K562 (cell line): Measurements from ENCODE around the gene PTPMT1. TPM values are rescaled to one million over a fixed set of nuclear protein-coding genes. Genes with fewer than 3 reads are reported as not detected.

Experiments used
- ATAC-seq: fragments of 200-7000 bp; cut with Tn5 transposase; 3 replicates; pipeline ENCODE4 v1.9.1; 2020; ENCODE audit warnings: moderate library complexity
- BruUV-seq: library from RNA; stranded (reverse); fragments of 400-500 nt; replicated peaks from 2 replicates; lab custom pipeline; 2021; lab: Mats Ljungman, UMichigan
- CTCF ChIA-PET: fragments of 300-600 bp; formaldehyde crosslinking; extraction: SDS; loops from one replicate; lab custom pipeline; 2021; ENCODE audit warnings: low intra/inter-chr PET ratio; lab: Yijun Ruan, JAX
- POLR2A ChIA-PET: fragments of 300-600, 350-650 bp; sonication (Branson Sonifier 250); formaldehyde crosslinking; extraction: SDS; loops from one replicate; lab custom pipeline; 2021; ENCODE audit warnings: antibody characterized with exemption, inconsistent platforms; lab: Yijun Ruan, JAX
- DNase-seq, 4 experiments: peaks; one replicate each; pipeline versions ENCODE4 v3.0.0 to v3.0.0-alpha.2; 2011 to 2018; ENCODE audit warnings: low spot score in 3 of 4, mixed read lengths in 3 of 4; ENCODE audit errors: extremely low read depth in 1 of 4
- FAIRE-seq: peaks from 2 replicates; lab custom pipeline; 2011; peaks lifted over from hg19 to GRCh38; lab: Jason Lieb, UNC
- H2AFZ ChIP-seq: 2 replicates; pipeline ENCODE4 v1.6.0; 2011; ENCODE audit warnings: low read depth, low read length, control low read depth, inconsistent platforms
- H3K27ac ChIP-seq: fragments of 200-600 bp; 3 replicates; pipeline ENCODE4 v1.8.0; 2011; ENCODE audit warnings: low read depth, mild to moderate bottlenecking, control low read depth, inconsistent platforms, low read length, moderate library complexity, mixed read lengths; ENCODE audit errors: extremely low read depth
- H3K27me3 ChIP-seq, 2 experiments: fragments of 300-600 bp in 1 of 2; 2 replicates in 1 of 2; 3 replicates in 1 of 2; pipeline versions ENCODE4 v1.6.0 to v1.8.0; 2011; ENCODE audit warnings: inconsistent platforms in 2 of 2, low read length in 2 of 2, mild to moderate bottlenecking in 1 of 2, mixed read lengths in 1 of 2, moderate library complexity in 1 of 2; ENCODE audit not compliant: control insufficient read depth in 2 of 2, insufficient read depth in 2 of 2
- H3K36me3 ChIP-seq: fragments of 300-600 bp; 3 replicates; pipeline ENCODE4 v1.8.0; 2011; ENCODE audit warnings: mild to moderate bottlenecking, low read length, inconsistent platforms; ENCODE audit not compliant: control insufficient read depth, insufficient read depth
- H3K4me1 ChIP-seq, 2 experiments: fragments of 200-600 bp in 1 of 2; replicated peaks in 1 of 2; 2 replicates in 1 of 2; 3 replicates in 1 of 2; pipeline versions ENCODE4 v1.5.1 to v1.8.0; 2011; ENCODE audit warnings: inconsistent platforms in 2 of 2, low read length in 2 of 2, mild to moderate bottlenecking in 1 of 2, mixed read lengths in 1 of 2, moderate library complexity in 1 of 2; ENCODE audit not compliant: control insufficient read depth in 2 of 2, insufficient read depth in 2 of 2
- H3K4me2 ChIP-seq: 2 replicates; pipeline ENCODE4 v1.6.1; 2011; ENCODE audit warnings: low read length, control low read depth, inconsistent platforms, mixed read lengths; ENCODE audit not compliant: insufficient read depth
- H3K4me3 ChIP-seq: fragments of 200-600 bp; sonication (generic), shearing (Covaris generic); 2 replicates; pipeline ENCODE4 v1.5.1; 2016; ENCODE audit warnings: control low read depth, inconsistent platforms
- H3K79me2 ChIP-seq: fragments of 200-600 bp; 3 replicates; pipeline ENCODE4 v1.8.0; 2011; ENCODE audit warnings: low read length, inconsistent platforms; ENCODE audit not compliant: control insufficient read depth, insufficient read depth
- H3K9ac ChIP-seq, 2 experiments: 2 replicates each; pipeline versions ENCODE4 v1.6.0 to v1.6.1; 2011; ENCODE audit warnings: low read depth in 2 of 2, low read length in 2 of 2, control low read depth in 1 of 2, inconsistent platforms in 1 of 2, mild to moderate bottlenecking in 1 of 2, mixed read lengths in 1 of 2; ENCODE audit not compliant: insufficient read depth in 1 of 2
- H3K9me1 ChIP-seq: one replicate; pipeline ENCODE4 v1.6.0; 2011; ENCODE audit warnings: inconsistent platforms, mild to moderate bottlenecking, low read length, moderate library complexity; ENCODE audit not compliant: control insufficient read depth, insufficient read depth
- H3K9me3 ChIP-seq: replicated peaks from 2 replicates; pipeline ENCODE4 v1.5.1; 2011; ENCODE audit warnings: low read depth, low read length, inconsistent platforms; ENCODE audit not compliant: control insufficient read depth, insufficient read depth
- H4K20me1 ChIP-seq: replicated peaks from 2 replicates; pipeline ENCODE4 v1.6.1; 2011; ENCODE audit warnings: low read length, inconsistent platforms, mixed read lengths; ENCODE audit not compliant: control insufficient read depth, insufficient read depth
- ETS2 ChIP-seq: IDR thresholded peaks from 2 replicates; pipeline ENCODE4 v1.6.1; 2016; ENCODE audit warnings: borderline replicate concordance, missing genetic modification characterization, mild to moderate bottlenecking, moderate library complexity, missing compliant biosample characterization; ENCODE audit not compliant: poor library complexity, severe bottlenecking
- EZH2 ChIP-seq: IDR thresholded peaks from 2 replicates; pipeline ENCODE4 v1.6.1; 2012; ENCODE audit warnings: low read depth, mild to moderate bottlenecking, inconsistent platforms, low read length, borderline replicate concordance
- NEUROD1 ChIP-seq: fragments of 150-350 bp; IDR thresholded peaks from 2 replicates; pipeline ENCODE4 v1.6.1; 2014; ENCODE audit warnings: borderline replicate concordance, low read length, low read depth; ENCODE audit not compliant: partially characterized antibody
- PCBP1 ChIP-seq: fragments of 200-400 bp; formaldehyde crosslinking; IDR thresholded peaks from 2 replicates; pipeline ENCODE4 v1.6.1; 2018; ENCODE audit warnings: mild to moderate bottlenecking, low read depth, low read length; ENCODE audit not compliant: poor library complexity, severe bottlenecking
- YBX1 ChIP-seq: fragments of 450-650 bp; IDR thresholded peaks from 2 replicates; pipeline ENCODE4 v1.7.1; 2016; ENCODE audit warnings: mild to moderate bottlenecking
- ZNF165 ChIP-seq: fragments of 250-450 bp; sonication (Bioruptor Pico); IDR thresholded peaks from 2 replicates; pipeline ENCODE4 v1.4.0; 2020; ENCODE audit warnings: borderline replicate concordance
- WGBS: fragments of 100-300 bp; shearing (Covaris generic); methylation state at CpG from one replicate; pipeline ENCODE4 v1.1.6; 2016; ENCODE audit warnings: low coverage, mixed read lengths; ENCODE audit not compliant: insufficient coverage; ENCODE audit errors: missing lambda C conversion rate; 5-methylcytosine and 5-hydroxymethylcytosine counted together
- in situ Hi-C: fragments of 300-500 bp; cut with MboI; formaldehyde crosslinking; loops from 4 replicates; pipeline ENCODE4 v1.15.0; 2018; ENCODE audit warnings: inconsistent platforms, mixed read lengths
- intact Hi-C: fragments of 100-400 bp; cut with micrococcal nuclease; formaldehyde crosslinking; loops from 2 replicates; pipeline ENCODE4 v1.14.2; 2022
- polyA plus RNA-seq, 8 experiments: library from polyadenylated mRNA; depleted of rRNA in 4 of 8; stranded (reverse) in 5 of 8; unstranded in 3 of 8; fragments of >200 nt; fragmentation: Nextera tagmentation in 2 of 8; fragmentation: Illumina TruSeq in 1 of 8; extraction: Ambion mirVana in 2 of 8; extraction: Trizol in 1 of 8; gene quantifications; 2 replicates each; pipeline versions ENCODE4 v1.2.1 to v1.2.3, GENCODE V29; 2011 to 2014; ENCODE audit warnings: inconsistent platforms in 1 of 8, missing spikeins in 1 of 8
- total RNA-seq, 7 experiments: library from RNA; depleted of rRNA in 6 of 7; stranded (reverse); fragments of >200 nt in 6 of 7; fragmentation: Illumina TruSeq in 2 of 7; extraction: Trizol in 2 of 7; gene quantifications; 2 replicates each; pipeline versions ENCODE4 v1.2.1 to v1.2.3, GENCODE V29; 2011 to 2021; ENCODE audit warnings: low replicate concordance in 1 of 7

PTPMT1 gene
- total and polyA plus RNA-seq, 9 of the 15 experiments (the other 6 are each of a cell fraction or from before 2014, with no cell fraction given): 10.4 to 140 (median 67.2) TPM

DNA sequence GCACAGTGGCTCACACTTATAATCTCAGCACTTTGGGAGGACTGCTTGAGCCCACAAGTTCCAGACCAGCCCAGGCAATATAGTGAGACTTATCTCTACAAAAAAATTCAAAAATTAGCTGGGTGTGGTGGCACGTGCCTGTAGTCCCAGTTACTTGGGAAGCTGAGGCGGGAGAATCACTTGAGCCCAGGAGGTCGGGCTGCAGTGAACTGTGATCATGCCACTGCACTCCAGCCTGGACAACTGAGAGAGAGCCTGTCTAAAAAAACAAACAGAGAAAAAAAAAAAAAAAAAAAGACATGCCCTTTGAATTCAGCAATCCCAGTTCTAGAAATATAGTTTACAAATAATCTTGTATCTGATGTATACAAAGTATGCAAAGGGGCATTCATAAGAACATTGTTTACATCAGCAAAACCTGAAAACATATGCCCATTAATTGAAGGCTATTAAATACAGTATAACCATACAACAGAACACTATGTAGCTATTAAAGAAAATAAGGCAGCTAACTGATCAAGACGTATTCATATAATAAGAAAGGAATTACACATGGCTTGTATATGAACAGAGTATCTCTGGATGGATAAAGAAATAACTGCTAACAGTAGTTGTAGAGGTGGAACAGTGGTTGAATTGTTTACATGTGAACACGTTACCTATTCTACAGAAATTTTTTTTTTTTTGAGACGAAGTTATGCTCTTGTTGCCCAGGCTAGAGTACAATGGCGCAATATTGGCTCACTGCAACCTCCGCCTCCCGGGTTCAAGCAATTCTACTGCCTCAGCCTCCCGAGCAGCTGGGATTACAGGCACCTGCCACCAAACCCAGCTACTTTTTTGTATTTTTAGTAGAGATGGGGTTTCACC lies 48.2 kb upstream of the PTPMT1 start:
- ATAC-seq: no peak
- Histone ChIP-seq H3K4me3 (no peak overlapping the region), H3K9me1 (peaks cover 7% of the 10 kb centered on the region), H4K20me1 (peaks cover 32% of the 10 kb centered on the region), H3K27ac (no peak overlapping the region), H2AFZ (no peak overlapping the region), H3K27me3 (no peaks in the 10 kb centered on the region), H3K4me1 (peaks cover 27 to 43% of the 10 kb centered on the region in 2 experiments), H3K36me3 (peaks cover 3% of the 10 kb centered on the region; the same call in 1 of the 3 replicates), H3K9ac (no peak overlapping the region), H3K9me3 (no peaks in the 10 kb centered on the region), H3K79me2 (peaks cover 96% of the 10 kb centered on the region), H3K4me2 (no peak overlapping the region)
- in situ Hi-C loops (no loop called here), intact Hi-C loops (no loop called here)
- no peak for FAIRE-seq
- CTCF ChIA-PET: no interaction called here
- no peak for DNase-seq
- 72% methylated on average over 10 of the region's 10 CpGs for WGBS
- no peak for TF ChIP-seq NEUROD1
- no peak for TF ChIP-seq YBX1
- TF ChIP-seq PCBP1: no peak
- no peak for TF ChIP-seq ZNF165 (CRISPR knock-in tag)
- no peak for TF ChIP-seq ETS2
- TF ChIP-seq EZH2: no peak
- no TSS peak for BruUV-seq
- POLR2A ChIA-PET: interaction anchor here (0.9 to 3.8 kb wide), 9 partner anchors 8 to 23 kb away, joined by 3 to 10 read pairs (median 4); no protein-coding TSS in a partner anchor
